ENCODE results near the gene SPPL2A. TPM values are rescaled to one million over a fixed set of nuclear protein-coding genes. Genes with fewer than 3 reads are reported as not detected.

SPPL2A gene
- polyA plus RNA-seq, 1 donor (not counting 4 experiments of a cell fraction or from before 2014, with no cell fraction given) = 59.4 TPM

GRCh38 chr15:50681467-50681866, 84.0 kb downstream of the SPPL2A start:
- no peak for FAIRE-seq

GRCh38 chr15:50676799-50677483, 88.6 kb downstream of the SPPL2A start:
- Histone ChIP-seq H3K79me2 (ENCODE audit: control insufficient read depth, insufficient read depth, low read length) (peaks cover 87% of the 10 kb centered on the region), H3K27me3 (ENCODE audit: control insufficient read depth, extremely low read depth, insufficient read depth, low read length) (no peaks in the 10 kb centered on the region), H3K36me3 (ENCODE audit: control insufficient read depth in 2 of 2, extremely low read depth in 1 of 2, insufficient read depth in 2 of 2, low read length in 2 of 2) (peaks cover 0 to 8% of the 10 kb centered on the region in 2 experiments), H3K4me1 (ENCODE audit: control insufficient read depth, extremely low read depth, insufficient read depth, low read length) (peaks cover 10% of the 10 kb centered on the region), H4K20me1 (ENCODE audit: control insufficient read depth, extremely low read depth, insufficient read depth, low read length) (no peaks in the 10 kb centered on the region), H3K9me1 (ENCODE audit: control insufficient read depth, extremely low read depth, insufficient read depth, low read length) (no peaks in the 10 kb centered on the region), H3K4me3 (ENCODE audit: control insufficient read depth in 2 of 3, extremely low read depth in 1 of 3, insufficient read depth in 2 of 3, low read depth in 1 of 3, low read length in 3 of 3) (no peak overlapping the region), H3K9ac (ENCODE audit: control insufficient read depth, extremely low read depth, insufficient read depth, low read length) (no peak overlapping the region), H3K9me3 (ENCODE audit: control insufficient read depth, low read depth, low read length) (no peaks in the 10 kb centered on the region), H3K27ac (ENCODE audit: control insufficient read depth, insufficient read depth, low read length) (no peak overlapping the region), H2AFZ (ENCODE audit: control insufficient read depth, low read length) (no peak overlapping the region), H3K4me2 (ENCODE audit: control insufficient read depth, extremely low read depth, insufficient read depth, low read depth, low read length) (no peak overlapping the region)
- TF ChIP-seq CTCF (optimal IDR thresholded peaks at IDR 0.05 in 1 of 3, IDR thresholded peaks at IDR 0.05 in 1 of 3, conservative IDR thresholded peaks at IDR 0.05 in 1 of 3; ENCODE audit: extremely low read depth in 1 of 3, insufficient read depth in 2 of 3, low read length in 3 of 3) (no peak), EZH2 (IDR thresholded peaks at IDR 0.05; ENCODE audit: low read length) (no peak)
- dilution Hi-C loops (cut with MboI; ENCODE audit: extremely low pct_ligation_motif_present, low sequenced_read_pairs) = no loop called here
- FAIRE-seq = peak; percentile 9
- DNase-seq (ENCODE audit: low read depth, low spot score) = no peak

More at GRCh38 chr15:50681467-50681866, 84.0 kb downstream of the SPPL2A start:
- H3K36me3 ChIP-seq (ENCODE audit: control insufficient read depth in 2 of 2, extremely low read depth in 1 of 2, insufficient read depth in 2 of 2, low read length in 2 of 2) = peaks cover 0 to 3% of the 10 kb centered on the region in 2 experiments
- no peak overlapping the region for H3K9ac ChIP-seq (ENCODE audit: control insufficient read depth, extremely low read depth, insufficient read depth, low read length)
- dilution Hi-C loops (cut with MboI; ENCODE audit: extremely low pct_ligation_motif_present, low sequenced_read_pairs) = no loop called here
- peaks cover 93% of the 10 kb centered on the region for H3K79me2 ChIP-seq (ENCODE audit: control insufficient read depth, insufficient read depth, low read length)
- no peak overlapping the region for H2AFZ ChIP-seq (ENCODE audit: control insufficient read depth, low read length)
- no peak for TF ChIP-seq CTCF (optimal IDR thresholded peaks at IDR 0.05 in 1 of 3, IDR thresholded peaks at IDR 0.05 in 1 of 3, conservative IDR thresholded peaks at IDR 0.05 in 1 of 3; ENCODE audit: extremely low read depth in 1 of 3, insufficient read depth in 2 of 3, low read length in 3 of 3)
- TF ChIP-seq EZH2 (IDR thresholded peaks at IDR 0.05; ENCODE audit: low read length) = no peak
- DNase-seq (ENCODE audit: low read depth, low spot score) = no peak
- H3K27ac ChIP-seq (ENCODE audit: control insufficient read depth, insufficient read depth, low read length) = no peak overlapping the region
- no peaks in the 10 kb centered on the region for H3K9me3 ChIP-seq (ENCODE audit: control insufficient read depth, low read depth, low read length)
- H4K20me1 ChIP-seq (ENCODE audit: control insufficient read depth, extremely low read depth, insufficient read depth, low read length) = peaks cover 5% of the 10 kb centered on the region
- no peak overlapping the region for H3K4me2 ChIP-seq (ENCODE audit: control insufficient read depth, extremely low read depth, insufficient read depth, low read depth, low read length)
- no peaks in the 10 kb centered on the region for H3K9me1 ChIP-seq (ENCODE audit: control insufficient read depth, extremely low read depth, insufficient read depth, low read length)
- H3K4me1 ChIP-seq (ENCODE audit: control insufficient read depth, extremely low read depth, insufficient read depth, low read length) = peaks cover 16% of the 10 kb centered on the region
- H3K4me3 ChIP-seq (ENCODE audit: control insufficient read depth in 2 of 3, extremely low read depth in 1 of 3, insufficient read depth in 2 of 3, low read depth in 1 of 3, low read length in 3 of 3) = no peak overlapping the region
- H3K27me3 ChIP-seq (ENCODE audit: control insufficient read depth, extremely low read depth, insufficient read depth, low read length) = no peaks in the 10 kb centered on the region

Data from keratinocyte (primary cell).